Mucosa of descending colon (tissue), 3 donors: ENCODE measurements around the gene EIF2B2. TPM values are rescaled to one million over a fixed set of nuclear protein-coding genes. Genes with fewer than 3 reads are reported as not detected.

Experiments
- ATAC-seq: fragments of 200-7000 bp; cut with Tn5 transposase; one replicate; pipeline ENCODE4 v1.9.1; 2020; ENCODE audit warnings: mild to moderate bottlenecking, moderate library complexity
- DNase-seq, 3 donors: peaks; one replicate each; pipeline ENCODE4 v3.0.0-alpha.2; 2020
- H3K36me3 ChIP-seq: fragments of 200-600 bp; one replicate; pipeline ENCODE4 v1.8.0; 2021; ENCODE audit warnings: low read depth, mild to moderate bottlenecking
- H3K4me1 ChIP-seq: fragments of 200-600 bp; one replicate; pipeline ENCODE4 v1.8.0; 2021; ENCODE audit warnings: low read depth, mild to moderate bottlenecking
- H3K4me3 ChIP-seq: fragments of 200-600 bp; one replicate; pipeline ENCODE4 v1.8.0; 2021; ENCODE audit warnings: mild to moderate bottlenecking
- H3K9me3 ChIP-seq: fragments of 200-600 bp; one replicate; pipeline ENCODE4 v1.8.0; 2021; ENCODE audit warnings: mild to moderate bottlenecking
- intact Hi-C, 2 donors: fragments of 100-400 bp; cut with DNase I in 1 of 2; cut with micrococcal nuclease in 1 of 2; formaldehyde crosslinking; loops; one replicate each; pipeline versions ENCODE4 v1.11.0 to v1.11.1; 2022; cut with DNase I, micrococcal nuclease
- total RNA-seq, 3 donors: library from RNA; stranded (reverse); fragmentation: NEBNext Ultra II Directional in 2 of 3; extraction: Animal tissue kit (Norgen Biotek cat#: 25700) in 2 of 3; gene quantifications; one replicate each; pipeline versions ENCODE4 v1.2.1 to v1.2.4, GENCODE V29; 2021 to 2023
- TF ChIP-seq, protein P1 (sequence below): fragments of 200-600 bp; IDR thresholded peaks from one replicate; pipeline ENCODE4 v1.8.0; 2022; ENCODE audit warnings: antibody characterized with exemption, mild to moderate bottlenecking
- donor health status: DM: no; HTN: no; CAD: no; lungs with moderate emphysema.
- donor health status: DM: no; HTN: no; CAD: no.
- donor health status: DM: no; HTN: yes; CAD: no.

The EIF2B2 gene
- total RNA-seq, 3 donors from 2014 or later, result 40.6 to 50.9 (median 46.3) TPM

DNA sequence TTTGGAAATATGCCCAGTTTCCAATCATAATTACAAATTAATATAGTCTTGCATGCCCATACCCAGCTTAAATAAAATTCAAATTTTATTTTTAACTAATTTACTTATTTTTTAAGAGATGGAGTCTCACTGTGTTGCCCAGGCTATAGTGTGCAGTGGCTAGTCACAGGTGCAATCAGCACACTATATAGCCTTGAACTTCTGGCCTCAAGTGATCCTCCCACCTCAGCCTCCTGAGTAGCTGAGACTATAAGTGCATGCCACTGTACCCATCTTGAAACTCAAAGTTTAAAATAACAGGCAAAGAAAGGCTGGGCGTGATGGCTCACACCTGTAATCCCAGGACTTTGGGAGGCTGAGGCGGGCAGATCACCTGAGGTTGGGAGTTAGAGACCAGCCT lies 38.2 kb downstream of the EIF2B2 start:
- DNase-seq (no peak), ATAC-seq (peak; percentile 56)
- intact Hi-C loops, result no loop called here
- Histone ChIP-seq H3K9me3 (no peaks in the 10 kb centered on the region), H3K4me3 (no peak overlapping the region), H3K36me3 (no peaks in the 10 kb centered on the region), H3K4me1 (peaks cover 33% of the 10 kb centered on the region)
- TF ChIP-seq, protein P1, sequence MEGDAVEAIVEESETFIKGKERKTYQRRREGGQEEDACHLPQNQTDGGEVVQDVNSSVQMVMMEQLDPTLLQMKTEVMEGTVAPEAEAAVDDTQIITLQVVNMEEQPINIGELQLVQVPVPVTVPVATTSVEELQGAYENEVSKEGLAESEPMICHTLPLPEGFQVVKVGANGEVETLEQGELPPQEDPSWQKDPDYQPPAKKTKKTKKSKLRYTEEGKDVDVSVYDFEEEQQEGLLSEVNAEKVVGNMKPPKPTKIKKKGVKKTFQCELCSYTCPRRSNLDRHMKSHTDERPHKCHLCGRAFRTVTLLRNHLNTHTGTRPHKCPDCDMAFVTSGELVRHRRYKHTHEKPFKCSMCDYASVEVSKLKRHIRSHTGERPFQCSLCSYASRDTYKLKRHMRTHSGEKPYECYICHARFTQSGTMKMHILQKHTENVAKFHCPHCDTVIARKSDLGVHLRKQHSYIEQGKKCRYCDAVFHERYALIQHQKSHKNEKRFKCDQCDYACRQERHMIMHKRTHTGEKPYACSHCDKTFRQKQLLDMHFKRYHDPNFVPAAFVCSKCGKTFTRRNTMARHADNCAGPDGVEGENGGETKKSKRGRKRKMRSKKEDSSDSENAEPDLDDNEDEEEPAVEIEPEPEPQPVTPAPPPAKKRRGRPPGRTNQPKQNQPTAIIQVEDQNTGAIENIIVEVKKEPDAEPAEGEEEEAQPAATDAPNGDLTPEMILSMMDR, result no peak

DNA sequence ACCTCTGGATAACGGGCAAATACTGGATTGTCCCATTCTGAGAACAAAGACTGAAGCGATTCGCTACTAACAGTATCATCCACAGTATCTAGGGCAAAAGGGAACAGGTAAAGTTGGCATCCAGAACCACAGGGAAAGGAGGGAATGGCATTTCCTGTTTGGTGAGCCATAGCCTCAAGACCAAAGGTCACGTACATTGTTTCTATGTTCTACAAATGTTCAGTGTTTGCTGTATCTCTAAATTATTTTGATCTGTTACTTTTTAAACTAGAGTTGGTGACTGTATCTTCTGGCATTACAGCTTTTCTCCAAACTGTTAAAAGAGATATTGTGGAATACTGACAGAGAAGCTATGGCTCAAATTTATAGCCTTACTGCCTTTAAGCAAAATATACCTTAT lies 38.9 kb downstream of the EIF2B2 start:
- ATAC-seq, result peak; percentile 95
- Histone ChIP-seq H3K4me1 (peaks cover 33% of the 10 kb centered on the region), H3K9me3 (no peaks in the 10 kb centered on the region), H3K4me3 (no peak overlapping the region), H3K36me3 (no peaks in the 10 kb centered on the region)
- TF ChIP-seq, protein P1, result no peak
- DNase-seq, result peak in 1 of 3 donors; percentile 63
- intact Hi-C loops, result no loop called here

DNA sequence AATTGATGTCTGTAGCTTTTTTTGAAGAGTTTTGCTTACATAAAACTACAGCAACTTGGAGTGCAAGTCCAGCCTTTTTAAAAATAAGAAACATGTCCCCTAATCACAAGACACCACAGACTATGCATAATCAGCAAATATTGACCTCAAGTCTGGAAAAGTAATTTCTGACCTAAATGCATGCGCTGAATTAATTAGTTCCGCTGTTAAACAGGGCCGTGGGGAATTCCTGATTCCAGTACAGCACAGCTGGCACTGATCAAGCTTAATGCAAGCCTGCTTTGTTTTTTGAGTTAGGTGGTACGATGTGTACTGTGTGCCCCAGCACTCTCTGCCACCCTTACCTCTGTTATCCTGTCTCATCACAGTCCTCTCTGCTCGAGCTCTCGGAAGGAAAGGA lies 39.3 kb downstream of the EIF2B2 start:
- peak in 1 of 3 donors; percentile 22 for DNase-seq
- Histone ChIP-seq H3K36me3 (no peaks in the 10 kb centered on the region), H3K4me3 (no peak overlapping the region), H3K4me1 (peaks cover 36% of the 10 kb centered on the region), H3K9me3 (no peaks in the 10 kb centered on the region)
- intact Hi-C loops, result no loop called here
- TF ChIP-seq, protein P1, result no peak
- peak; percentile 23 for ATAC-seq

DNA sequence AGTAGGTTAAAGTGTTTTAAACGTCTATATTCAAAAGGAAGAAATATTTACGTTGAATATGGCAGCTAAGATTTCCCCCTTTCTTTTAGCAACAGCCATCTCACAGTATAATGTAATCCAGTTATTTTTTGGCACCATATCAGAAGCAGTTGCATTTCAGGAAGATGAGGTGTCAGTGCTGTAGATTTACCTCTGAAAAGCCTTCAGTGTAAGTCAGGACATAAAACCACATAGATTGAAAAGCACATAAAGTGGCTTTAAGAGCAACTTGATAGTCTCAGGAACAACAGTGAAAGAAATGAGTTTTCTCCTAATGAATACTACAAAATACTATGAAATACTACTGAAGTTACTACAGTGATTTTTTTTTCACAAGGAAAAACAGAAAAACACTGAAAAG lies 41.6 kb downstream of the EIF2B2 start:
- DNase-seq (no peak), ATAC-seq (no peak)
- Histone ChIP-seq H3K9me3 (no peaks in the 10 kb centered on the region), H3K36me3 (no peaks in the 10 kb centered on the region), H3K4me1 (peaks cover 37% of the 10 kb centered on the region), H3K4me3 (no peak overlapping the region)
- intact Hi-C loops, result no loop called here
- TF ChIP-seq, protein P1, result no peak

DNA sequence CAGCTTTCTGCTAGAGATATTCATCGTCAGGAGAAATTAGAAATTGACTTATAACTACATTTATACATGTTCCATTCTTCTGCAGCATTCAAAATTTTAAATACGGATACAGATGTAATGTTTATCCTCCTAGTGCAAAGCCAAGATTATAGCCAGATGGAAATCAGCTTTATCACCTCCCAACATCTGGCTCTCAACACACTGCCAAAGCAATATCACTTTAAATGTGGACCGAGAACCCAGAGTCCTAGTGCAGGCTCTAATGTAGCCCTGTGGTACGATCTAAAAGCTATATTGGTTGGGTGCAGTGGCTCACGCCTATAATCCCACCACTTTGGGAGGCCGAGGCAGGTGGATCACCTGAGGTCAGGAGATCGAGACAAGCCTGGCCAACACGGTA lies 42.0 kb downstream of the EIF2B2 start:
- intact Hi-C loops, result no loop called here
- Histone ChIP-seq H3K4me1 (peaks cover 38% of the 10 kb centered on the region), H3K4me3 (no peak overlapping the region), H3K36me3 (no peaks in the 10 kb centered on the region), H3K9me3 (no peaks in the 10 kb centered on the region)
- ATAC-seq (no peak), DNase-seq (no peak)
- TF ChIP-seq, protein P1, result no peak

DNA sequence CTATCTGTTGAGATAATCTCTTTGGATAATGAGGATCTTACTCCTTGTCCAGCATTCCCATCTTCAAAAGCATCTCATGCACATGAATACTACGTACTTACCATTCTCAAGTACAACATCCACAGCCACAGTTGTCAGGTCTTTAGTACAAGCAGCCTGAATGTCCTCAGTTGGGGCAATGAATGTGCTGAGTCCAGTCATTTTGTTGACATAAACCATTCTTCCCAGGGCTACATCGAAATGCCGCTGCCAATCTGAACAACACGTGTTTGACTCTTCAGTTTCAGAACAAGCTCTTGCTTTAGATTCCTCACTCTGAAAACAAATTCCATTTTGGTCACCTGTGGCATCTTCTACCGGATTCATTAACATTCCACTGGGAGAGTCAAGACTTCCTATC lies 43.6 kb downstream of the EIF2B2 start:
- intact Hi-C loops, result no loop called here
- Histone ChIP-seq H3K4me3 (no peak overlapping the region), H3K36me3 (no peaks in the 10 kb centered on the region), H3K9me3 (no peaks in the 10 kb centered on the region), H3K4me1 (peaks cover 32% of the 10 kb centered on the region)
- no peak for DNase-seq
- TF ChIP-seq, protein P1, result no peak
- no peak for ATAC-seq
